HG03196 (cell line): ENCODE measurements around the gene PDE6B.
"Not testable (repeated sequence)": the region's sequence is repeated elsewhere in the genome, so short reads cannot be mapped to it uniquely, and the experiment has no call there.

Experiments
- ATAC-seq: cut with Tn5 transposase; IDR thresholded peaks from one replicate; pipeline ENCODE4 v1.9.1; 2021; ENCODE audit not compliant: unreplicated experiment

Gene PDE6B

DNA sequence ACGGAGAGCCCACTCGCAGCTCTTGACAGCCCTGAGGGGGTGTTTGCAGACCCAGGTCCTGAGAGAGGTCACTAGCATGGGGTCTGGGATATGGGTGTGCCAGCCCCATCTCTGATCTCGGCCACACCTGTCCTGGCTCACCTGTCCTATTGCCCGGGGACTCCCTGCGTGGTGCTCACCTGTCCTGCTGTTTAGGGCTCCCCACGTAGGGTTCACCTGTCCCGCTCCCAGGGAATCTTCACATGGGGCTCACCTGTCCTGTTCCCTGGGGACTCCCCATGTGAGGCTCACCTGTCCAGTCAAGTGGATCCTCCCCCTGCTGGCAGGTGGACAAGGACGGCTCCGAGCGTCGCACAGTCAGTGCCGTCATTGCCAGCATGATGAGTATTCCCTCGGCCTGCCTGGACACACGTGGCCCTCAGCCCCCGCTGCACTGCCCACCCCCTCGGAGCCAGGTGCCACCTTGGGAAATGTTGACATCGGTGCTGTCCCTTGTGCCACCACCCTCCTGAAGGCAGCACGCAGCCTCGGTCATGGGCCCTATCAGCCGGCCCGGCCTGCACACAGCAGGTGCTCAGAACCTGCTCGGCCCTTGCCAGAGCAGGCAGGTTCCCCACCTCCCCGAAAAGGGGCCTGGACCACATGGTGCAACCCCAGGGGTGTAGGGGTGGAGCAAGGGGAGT is 57.3 kb downstream of the PDE6B start:
- no peak for ATAC-seq

DNA sequence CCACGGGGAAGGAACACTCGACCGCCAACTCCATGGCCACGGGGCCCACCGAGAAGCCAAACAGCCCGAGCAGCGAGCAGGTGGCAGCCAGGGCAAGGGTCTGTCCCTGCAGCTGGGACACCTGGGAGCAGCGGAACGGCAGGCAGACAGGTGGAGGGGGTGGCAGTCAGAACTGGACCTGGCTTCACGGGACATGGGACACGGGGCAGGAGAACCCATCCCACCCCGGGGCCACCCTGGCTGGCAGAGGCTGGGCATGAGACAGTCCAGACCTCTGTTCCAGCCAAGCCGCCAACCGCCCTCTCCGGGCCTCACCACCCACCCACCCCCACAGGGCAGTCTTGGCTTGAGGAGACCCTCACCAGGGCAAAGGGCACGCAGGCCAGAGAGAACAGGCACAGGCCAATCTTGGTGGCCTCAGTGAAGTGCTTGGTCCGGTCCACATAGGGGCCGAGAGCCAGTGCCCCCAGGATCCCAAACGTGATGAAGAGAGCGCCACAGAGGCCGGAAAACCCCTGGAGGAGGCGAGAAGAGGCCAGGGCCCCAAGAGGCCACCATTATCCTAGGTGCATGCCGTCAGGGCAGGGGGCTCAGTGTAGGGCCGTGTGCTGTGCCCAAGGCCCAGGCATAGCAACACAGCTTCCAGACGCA is 58.0 kb downstream of the PDE6B start:
- no peak for ATAC-seq

DNA sequence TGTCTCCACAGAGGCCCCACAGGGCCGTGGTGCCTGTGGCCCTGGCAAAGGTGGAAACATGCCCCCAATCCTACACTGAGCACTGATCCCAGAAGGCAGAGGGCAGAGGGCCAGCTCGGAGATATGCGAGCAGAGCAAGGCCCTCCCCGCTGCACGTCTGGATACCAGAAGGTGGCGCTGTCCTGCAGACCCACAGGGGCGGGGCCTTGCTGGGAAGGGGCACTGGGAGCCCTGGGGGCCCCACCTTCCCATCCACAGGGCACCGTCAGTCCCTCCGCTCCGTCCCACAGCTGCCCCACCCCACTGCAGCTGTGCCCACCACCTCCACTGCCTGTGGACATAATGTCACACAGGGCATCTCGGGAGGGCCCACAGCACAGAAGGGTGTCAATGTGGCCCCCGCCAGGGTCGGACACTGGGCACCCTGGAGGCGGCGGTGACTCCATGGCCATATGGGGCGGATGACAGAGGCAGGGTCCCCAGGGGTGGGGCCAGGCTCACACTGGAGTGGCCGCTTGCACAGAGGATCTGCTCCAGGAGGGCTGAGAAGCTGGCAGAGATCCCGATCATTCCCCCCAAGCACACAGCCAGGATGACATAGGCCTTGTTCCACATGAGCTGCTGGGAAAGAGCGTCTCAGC is 58.7 kb downstream of the PDE6B start:
- ATAC-seq, result no peak

DNA sequence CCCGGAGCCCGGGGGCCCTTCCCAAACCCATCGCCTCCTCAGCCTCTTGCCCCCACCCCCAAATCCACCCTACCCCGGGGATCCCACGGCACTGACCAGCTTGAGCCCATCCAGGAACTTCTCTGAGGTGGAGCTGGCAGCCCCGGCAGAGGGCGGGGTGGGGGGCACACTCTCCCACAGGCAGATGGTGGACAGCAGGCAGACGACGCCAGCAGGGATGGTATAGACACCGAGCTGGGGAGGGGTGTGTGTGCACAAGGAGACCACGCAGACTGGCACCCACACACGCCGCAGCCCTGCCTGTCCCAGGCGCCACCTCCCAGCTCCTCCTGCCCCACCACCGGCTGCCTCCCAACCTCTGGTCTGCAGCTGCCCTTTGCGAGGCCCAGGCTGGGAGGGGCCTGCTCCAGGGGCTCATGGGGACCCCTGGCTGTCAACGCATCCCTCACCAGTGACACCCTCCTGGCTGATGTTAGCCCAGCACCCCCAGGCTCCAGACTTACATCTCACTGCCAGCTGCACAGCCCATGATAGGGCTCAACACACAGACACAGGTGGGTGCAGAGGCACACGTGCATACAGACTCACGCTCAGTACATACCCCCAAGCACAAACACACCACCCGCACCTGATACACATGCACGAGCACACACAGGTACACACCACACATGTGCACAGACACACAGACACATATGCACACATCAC is 59.4 kb downstream of the PDE6B start:
- ATAC-seq, result no peak

DNA sequence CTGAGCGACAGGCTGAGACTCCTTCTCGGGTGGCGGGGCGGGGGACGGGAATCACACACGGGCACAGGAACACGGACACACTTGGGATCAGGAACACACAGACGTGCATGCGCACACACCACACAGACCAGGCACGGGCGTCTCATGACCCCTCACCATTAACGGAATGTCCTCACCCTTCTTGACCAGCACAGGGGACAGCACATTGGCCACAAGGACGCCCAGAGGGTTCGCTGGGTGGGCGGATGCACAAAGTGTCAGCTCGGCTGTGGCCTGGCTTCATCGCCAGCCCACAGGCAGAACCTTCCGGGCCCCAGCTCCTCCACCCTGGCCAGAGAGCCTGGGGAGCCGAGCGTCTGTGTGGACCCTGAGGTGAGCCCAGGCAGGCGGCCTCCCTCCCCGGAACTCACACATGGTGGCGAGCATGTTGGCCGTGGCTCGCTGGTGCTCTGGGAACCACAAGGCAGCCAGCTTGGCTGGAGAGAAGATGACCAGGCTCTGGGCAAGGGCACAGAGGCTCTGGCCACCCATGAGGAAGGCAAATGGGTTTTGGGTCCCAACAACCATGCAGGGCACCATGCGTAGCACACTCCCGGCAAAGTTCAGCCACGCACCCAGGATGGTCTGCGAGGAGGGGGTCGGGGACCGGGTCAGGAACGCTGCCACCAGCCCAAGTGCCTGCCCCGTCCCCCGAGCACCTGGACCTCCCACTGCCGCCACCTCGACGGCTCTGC is 60.5 kb downstream of the PDE6B start:
- no peak for ATAC-seq

DNA sequence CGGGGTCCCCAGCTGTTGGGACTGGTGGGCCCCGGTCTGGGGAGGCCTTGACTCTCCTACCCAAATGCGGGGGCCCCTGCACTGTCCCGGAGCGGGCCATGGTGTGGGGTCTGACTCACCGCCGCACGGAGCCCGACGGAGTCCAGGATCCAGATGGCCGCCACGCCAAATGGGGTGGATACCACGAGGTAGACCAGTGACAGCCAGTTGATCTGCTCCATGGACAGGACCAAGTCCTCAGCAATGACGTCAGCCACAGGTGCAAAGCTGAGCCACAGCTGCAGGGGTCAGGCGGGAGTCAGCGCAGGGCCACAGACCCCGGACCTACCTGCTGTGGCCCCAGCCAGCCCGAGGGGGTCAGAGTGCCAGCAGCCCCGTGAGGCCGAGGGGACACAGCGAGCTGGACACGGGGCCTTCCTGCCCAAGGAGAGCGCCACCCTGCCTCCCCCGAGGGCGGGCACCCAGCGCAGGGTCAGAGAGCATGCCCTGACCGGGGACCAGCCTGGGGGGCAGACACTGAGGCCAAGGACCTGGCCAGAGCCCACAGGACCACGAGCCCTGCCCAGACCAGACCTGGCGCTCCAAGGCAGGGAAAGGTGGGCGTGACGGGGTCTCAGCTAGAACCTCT is 61.2 kb downstream of the PDE6B start:
- no peak for ATAC-seq

DNA sequence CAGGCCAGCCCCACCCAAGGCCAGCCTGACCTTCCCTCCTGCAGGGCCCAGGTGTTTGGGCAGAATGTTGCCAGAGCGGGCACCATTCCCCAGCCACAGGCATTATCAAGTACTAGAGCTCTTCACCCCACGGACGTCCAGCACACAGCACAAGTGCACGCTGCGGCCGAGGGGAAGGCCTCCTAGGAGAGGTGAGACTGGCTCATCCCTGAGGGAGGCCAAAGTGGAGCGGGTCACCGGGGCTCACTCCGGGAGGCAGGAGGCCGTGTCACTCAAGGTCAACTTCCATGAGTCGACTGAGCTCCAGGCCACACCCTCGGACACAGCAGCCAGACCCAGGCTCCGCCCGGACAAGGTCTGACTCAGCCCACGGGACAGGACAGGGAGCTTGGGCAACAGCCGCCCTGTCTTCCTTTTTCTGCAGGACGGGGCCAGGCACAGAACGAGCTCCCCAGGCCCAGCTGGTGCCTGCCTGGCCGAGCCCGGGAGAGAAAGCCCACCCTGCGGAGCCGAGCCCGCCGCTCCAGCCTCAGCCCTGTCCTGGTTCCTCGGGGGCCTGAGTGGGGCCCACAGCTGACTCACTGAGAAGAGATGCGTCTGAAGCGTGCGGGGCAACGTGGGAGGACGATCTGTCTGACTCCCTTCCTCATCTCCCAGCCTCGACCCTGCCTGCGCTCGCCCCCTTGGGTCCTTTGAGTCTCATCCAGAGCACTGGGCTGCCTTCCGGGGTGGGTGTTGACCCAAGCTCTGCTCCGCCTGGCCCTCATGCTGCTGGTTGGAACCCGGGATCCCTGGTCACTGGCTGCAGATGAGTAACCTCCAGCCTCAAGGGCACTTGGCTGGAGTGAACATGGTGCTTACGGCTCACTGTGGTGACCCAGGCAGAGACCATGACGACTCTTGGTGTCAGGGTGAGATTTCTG is 61.9 kb downstream of the PDE6B start:
- ATAC-seq, result no peak

DNA sequence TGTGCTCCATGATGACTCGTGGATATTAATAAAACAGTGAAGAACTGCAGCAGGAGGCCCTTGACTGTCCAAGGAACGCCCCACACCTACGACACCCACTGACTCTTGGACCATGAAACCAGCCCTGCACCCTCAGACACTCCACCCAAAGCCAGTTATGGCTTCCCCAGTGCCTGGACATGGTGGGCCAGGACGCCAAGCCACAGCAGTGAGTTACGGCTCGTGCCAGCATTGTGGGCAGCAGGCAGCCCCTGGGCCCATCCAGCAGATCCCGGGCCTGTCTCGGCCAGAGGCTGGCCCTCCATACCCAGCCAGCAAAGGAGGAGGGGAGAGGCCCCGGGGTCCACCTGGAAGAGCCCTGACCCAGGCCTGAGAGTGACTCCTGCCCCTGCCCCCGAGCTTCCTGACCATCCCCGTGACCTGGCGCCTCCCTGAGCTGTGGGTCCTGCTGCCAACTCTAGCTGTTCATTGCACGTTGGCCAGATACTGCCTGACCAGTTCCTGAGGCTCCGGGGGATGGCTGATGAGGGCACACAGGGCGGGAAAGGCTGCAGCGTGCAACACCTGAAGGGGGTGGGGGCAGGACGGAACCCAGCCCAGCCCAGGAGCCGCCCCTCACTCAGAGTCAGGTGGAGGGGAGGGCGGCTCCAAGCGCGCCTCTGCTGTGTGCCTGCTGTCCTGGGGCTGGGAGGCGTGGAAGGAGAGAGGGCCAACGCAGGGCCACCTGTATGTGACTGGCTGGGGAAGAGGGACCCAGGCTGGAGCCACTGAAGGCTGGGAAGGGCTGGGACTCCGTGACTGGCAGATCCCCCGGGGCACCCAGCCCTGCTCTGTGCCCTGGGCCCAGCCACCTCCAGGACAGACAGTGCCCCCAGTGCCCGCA is 62.8 kb downstream of the PDE6B start:
- no peak for ATAC-seq

DNA sequence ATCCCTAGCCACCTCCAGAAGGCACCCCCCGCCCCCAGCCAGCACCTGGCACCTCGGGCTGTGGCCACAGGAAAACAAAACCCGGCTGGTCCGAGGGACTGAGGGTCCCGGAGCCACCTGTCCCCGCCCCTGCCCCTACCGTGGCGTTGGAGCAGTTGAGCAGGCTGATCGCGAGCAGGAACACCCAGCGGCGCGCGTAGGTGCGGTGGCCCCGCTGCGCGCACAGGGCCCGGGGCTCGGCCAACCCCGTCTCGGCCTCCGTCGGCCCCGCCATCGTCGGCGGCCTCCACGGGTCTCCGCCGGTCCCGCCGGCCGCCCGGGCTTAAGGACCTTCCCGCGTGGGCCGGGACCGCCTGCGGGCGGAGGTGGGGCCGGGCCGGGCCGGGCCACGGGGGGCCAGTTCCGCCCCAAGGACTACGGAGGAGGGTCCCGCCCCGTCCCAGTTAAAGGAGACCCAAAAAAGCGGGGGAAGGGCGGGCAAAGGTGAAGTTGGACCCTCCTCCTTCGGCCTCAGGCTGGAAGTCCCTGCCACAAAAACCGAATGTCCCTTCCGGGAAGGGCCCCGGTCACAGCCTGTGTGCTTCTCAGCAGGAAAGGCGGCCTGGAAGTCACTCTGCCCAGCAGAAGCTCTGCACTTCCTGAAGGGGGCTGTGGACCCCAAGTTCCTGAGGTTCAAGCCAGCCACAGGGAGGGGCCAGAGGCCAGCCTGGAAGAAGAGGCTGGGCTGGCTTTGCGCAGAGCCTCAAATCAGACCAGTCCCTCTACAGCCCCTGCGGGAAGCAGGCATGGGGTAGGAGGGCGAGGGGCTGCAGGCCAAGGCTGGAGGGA is 63.7 kb downstream of the PDE6B start, which contains the start of gene SLC49A3:
Gene SLC49A3, minus strand, starts transcription at position 298 of the 828 bp plus-strand sequence. Its CDS starts 24 bp downstream, at position 274.
- ATAC-seq, result no peak

DNA sequence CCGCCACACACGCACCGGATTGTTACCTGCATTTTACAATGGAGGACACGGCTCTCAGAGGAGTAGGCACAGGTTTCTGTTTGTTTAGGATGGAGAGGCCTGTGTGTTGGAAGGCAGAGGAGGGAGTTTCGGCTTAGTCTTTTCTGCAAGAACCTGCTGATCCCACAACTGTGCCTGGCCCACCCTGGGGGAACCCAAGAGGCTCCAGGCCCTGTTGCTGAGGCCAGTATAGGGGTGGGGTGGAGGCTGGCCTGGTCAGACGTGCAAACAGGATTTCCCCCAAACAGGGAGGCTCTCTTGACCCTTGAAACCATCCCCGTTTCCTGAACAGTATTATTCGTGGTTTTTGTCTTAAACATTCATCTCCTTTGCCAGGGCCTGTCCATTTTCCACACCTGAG is 64.3 kb downstream of the PDE6B start:
- ATAC-seq, result no peak

DNA sequence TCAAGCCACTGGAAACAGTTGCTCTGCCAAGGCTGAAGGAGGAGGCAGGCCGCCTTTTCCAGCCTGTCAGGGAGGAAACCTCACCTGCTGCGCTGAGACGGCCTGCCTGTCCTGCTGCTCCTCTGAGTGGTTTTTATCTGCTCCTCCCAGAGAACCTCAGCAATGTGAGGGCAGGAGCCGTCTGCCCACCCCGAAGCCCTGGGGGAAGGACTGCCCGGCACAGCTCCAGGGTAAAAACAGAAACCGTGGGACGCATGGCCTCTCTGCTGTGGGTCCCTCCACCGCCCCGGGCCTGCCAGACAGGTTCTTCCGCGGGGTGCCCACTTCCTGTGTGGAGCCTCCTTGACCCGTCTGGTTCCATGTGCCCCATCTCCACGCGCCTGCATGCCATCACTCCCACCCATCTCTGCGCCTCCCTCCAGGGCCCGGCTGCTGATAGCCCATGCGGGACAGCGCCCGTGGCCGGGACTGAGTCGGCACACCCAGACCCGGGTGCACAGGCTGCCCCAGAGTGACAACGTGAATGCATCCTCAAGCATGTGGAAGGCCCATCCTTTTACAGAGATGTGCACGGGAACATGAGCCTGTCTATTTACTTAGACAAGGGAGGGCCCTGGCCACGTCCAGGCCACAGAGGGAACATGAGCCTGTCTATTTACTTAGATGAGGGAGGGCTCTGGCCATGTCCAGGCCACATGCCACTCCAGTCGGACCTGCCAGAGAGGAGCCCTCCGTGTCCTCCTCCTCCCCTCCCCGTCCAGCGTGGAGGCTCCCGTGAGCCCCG is 67.6 kb downstream of the PDE6B start:
- no peak for ATAC-seq

DNA sequence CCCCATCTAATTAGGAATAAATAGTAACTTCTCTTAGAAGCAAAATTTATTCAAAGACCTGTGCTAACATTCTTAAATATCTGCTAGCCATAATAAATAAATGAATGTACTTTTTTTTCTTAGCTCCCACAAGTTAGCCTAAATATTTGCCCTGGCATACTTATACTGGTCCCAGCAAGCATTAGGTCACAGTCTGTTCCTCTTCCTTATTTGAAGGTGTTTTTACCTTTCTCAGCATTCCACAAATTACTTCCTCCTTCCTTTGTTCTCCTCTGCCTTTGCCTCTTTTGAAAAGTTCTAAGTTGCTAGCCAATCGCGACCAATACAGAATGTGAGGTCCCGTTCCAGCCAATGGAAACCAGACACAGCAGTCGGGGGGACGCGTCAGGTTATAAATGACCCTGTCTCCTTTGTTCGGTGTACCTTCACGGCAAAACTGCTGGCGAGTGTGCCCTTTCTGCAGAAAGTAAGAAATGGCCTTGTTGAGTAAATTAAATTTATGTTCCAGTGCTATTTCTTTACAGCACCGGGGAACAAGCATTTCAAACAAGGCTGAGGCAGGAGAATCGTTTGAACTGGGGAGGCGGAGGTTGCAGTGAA is 69.1 kb downstream of the PDE6B start:
- ATAC-seq, result not testable (repeated sequence)

DNA sequence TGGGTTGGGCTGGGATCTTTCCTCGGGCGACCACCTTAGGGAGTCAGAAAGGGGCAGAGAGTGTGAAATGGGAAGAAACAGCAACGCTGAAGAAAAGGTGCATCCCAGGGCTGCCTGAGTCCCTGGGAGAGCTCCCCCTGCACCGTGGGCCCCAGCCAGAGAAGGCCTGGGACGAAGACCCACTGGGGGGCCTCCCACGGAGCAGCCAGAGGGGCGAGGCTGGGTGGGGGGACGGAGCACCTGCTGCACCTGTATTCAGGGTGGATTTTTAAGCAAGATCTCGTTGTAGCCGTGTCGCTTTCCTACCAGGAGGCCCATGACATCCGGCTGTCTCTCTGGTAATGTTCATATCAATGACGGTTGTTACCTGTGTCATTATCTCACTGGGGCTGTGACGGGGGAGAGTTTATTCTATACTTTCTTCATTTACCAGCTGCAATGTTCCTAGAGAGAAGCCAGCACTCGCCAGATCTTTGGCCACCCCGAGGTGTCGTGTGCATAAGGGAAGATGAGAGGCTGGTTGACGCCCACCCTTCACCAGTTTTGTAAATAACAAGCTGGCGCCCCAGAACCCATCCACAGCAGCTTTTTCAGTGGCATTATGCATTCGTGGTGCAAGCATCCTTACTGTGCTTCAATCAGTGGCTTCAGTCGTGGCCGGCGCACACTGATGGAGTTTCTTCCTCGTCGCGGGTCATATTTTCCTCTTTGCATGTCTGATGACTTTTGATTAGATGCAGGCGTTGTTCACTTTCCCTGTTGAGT is 74.6 kb downstream of the PDE6B start:
- no peak for ATAC-seq

DNA sequence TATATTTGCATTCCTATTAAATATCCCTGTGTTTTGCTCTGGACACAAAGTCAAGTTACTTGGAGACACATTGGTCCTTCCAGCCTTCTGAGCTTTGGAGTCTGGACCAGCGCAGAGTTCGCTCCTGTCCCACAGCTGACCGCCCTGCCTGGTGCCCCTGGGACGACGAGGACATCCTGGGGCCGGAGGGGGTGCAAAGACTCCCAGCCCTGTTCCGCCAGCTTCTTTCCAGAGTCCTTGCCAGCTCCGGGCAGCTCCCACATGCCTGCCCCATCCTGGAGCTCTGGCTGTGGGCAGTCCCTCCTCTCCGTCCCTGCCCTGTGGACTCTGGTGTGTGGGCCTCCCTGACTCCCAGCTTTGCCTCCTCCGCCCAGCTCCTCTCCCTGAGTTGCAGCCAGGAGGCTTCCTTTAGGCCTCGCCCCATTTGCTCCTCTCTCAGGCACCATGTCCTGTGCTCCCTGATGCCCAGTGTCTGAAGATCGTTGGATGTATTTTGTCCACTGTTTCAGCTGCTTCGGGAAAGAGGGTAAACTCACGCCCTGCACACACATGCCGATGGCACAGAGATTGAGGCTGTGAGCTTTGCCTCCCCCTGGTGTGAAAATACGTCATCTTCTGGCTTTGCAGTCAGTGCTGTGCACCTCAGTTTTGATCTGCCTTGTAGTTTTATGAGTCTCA is 75.4 kb downstream of the PDE6B start:
- ATAC-seq, result no peak

DNA sequence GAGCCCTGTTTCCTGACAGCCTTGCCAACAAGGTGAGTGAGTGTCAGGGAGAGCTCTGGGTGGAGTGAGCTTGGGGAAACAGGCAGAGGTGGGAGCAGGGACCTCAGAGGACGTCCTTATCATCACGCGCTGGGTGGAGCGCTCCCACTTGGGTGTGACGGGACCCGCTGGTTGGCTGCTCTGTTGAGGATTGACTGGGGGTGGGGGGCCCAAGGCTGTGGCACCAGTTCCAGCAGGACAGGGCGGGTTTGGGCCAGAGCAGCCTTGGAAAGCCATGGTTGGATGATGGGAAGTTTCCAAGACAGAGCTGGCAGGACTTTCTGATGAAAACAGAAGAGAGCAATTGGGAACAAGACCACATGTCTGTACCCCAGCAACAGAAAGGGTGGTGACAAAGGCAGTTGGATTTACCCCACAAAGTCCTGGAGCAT is 77.3 kb downstream of the PDE6B start:
- ATAC-seq, result no peak
